CD14-positive monocyte (primary cell): ENCODE data around the gene TPCN1. TPM values are rescaled to one million over a fixed set of nuclear protein-coding genes. Genes with fewer than 3 reads are reported as not detected.
A peak's percentile ranks its signal among the peaks of the same experiment; 100 is the strongest.

Experiments used
- DNase-seq, 3 donors: peaks; one replicate each; pipeline ENCODE4 v3.0.0-alpha.2; 2011 to 2022
- H2AFZ ChIP-seq: 2 replicates; pipeline ENCODE4 v1.6.0; 2012; ENCODE audit warnings: mild to moderate bottlenecking, low read depth, low read length, inconsistent platforms; ENCODE audit not compliant: insufficient read depth, poor library complexity, severe bottlenecking
- H3K27ac ChIP-seq, 2 donors: 1 replicate in 1 of 2; 2 replicates in 1 of 2; pipeline ENCODE4 v1.5.1; 2012 to 2013; ENCODE audit warnings: low read length in 2 of 2, control low read depth in 1 of 2, inconsistent platforms in 1 of 2, low read depth in 1 of 2, mild to moderate bottlenecking in 1 of 2
- H3K27me3 ChIP-seq, 2 donors: one replicate each; pipeline versions ENCODE4 v1.6.0 to v1.6.1; 2011 to 2013; ENCODE audit warnings: low read length in 2 of 2; ENCODE audit not compliant: control insufficient read depth in 2 of 2, insufficient read depth in 2 of 2
- H3K36me3 ChIP-seq, 2 donors: replicated peaks in 1 of 2; 1 replicate in 1 of 2; 2 replicates in 1 of 2; pipeline versions ENCODE4 v1.5.1 to v1.6.1; 2012 to 2013; ENCODE audit warnings: low read length in 2 of 2, control low read depth in 1 of 2, inconsistent platforms in 1 of 2, mild to moderate bottlenecking in 1 of 2; ENCODE audit not compliant: insufficient read depth in 2 of 2, control insufficient read depth in 1 of 2
- H3K4me1 ChIP-seq, 2 donors: 1 replicate in 1 of 2; 2 replicates in 1 of 2; pipeline versions ENCODE4 v1.5.1 to v1.6.1; 2012 to 2013; ENCODE audit warnings: low read length in 2 of 2, control low read depth in 1 of 2, inconsistent platforms in 1 of 2, mild to moderate bottlenecking in 1 of 2, moderate library complexity in 1 of 2; ENCODE audit not compliant: insufficient read depth in 2 of 2, control insufficient read depth in 1 of 2
- H3K4me2 ChIP-seq: replicated peaks from 2 replicates; pipeline ENCODE3; 2012; ENCODE audit warnings: low read length, moderate library complexity, mild to moderate bottlenecking; ENCODE audit not compliant: poor library complexity, severe bottlenecking; ENCODE audit errors: extremely low read depth
- H3K4me3 ChIP-seq, 3 experiments: fragments of 200-600 bp in 1 of 3; sonication (generic) in 1 of 3; replicated peaks in 1 of 3; 1 replicate in 2 of 3; 2 replicates in 1 of 3; pipeline ENCODE4 v1.5.1; 2011 to 2013; ENCODE audit warnings: low read length in 3 of 3, mild to moderate bottlenecking in 3 of 3, control low read depth in 2 of 3, low read depth in 2 of 3, inconsistent platforms in 1 of 3, moderate library complexity in 1 of 3
- H3K79me2 ChIP-seq: 2 replicates; pipeline ENCODE4 v1.6.0; 2012; ENCODE audit warnings: mild to moderate bottlenecking, control low read depth, inconsistent platforms, low read length, moderate library complexity; ENCODE audit not compliant: insufficient read depth
- H3K9ac ChIP-seq: 2 replicates; pipeline ENCODE4 v1.6.0; 2017; ENCODE audit warnings: low read length, mild to moderate bottlenecking; ENCODE audit not compliant: insufficient read depth, poor library complexity, severe bottlenecking
- H3K9me3 ChIP-seq, 2 donors: replicated peaks in 1 of 2; 1 replicate in 1 of 2; 2 replicates in 1 of 2; pipeline versions ENCODE4 v1.5.1 to v1.6.1; 2012 to 2013; ENCODE audit warnings: low read length in 2 of 2, control low read depth in 1 of 2; ENCODE audit not compliant: control insufficient read depth in 1 of 2, insufficient read depth in 1 of 2
- H4K20me1 ChIP-seq: 2 replicates; pipeline ENCODE4 v1.6.0; 2012; ENCODE audit warnings: mild to moderate bottlenecking, low read length, control low read depth, moderate library complexity; ENCODE audit not compliant: insufficient read depth
- H3K27ac Mint-ChIP-seq, 7 donors: one replicate each; pipeline ENCODE4 v1.8.0; 2020; ENCODE audit warnings: mild to moderate bottlenecking in 7 of 7, mixed read lengths in 7 of 7, moderate library complexity in 6 of 7, inconsistent platforms in 2 of 7
- H3K27me3 Mint-ChIP-seq, 3 donors: one replicate each; pipeline ENCODE4 v1.8.0; 2021 to 2022; ENCODE audit warnings: low read depth in 3 of 3, mild to moderate bottlenecking in 3 of 3, mixed read lengths in 3 of 3, moderate library complexity in 3 of 3, inconsistent platforms in 1 of 3
- H3K36me3 Mint-ChIP-seq, 2 donors: one replicate each; pipeline ENCODE4 v1.8.0; 2020; ENCODE audit warnings: mixed read lengths in 2 of 2, inconsistent platforms in 1 of 2, mild to moderate bottlenecking in 1 of 2
- H3K4me1 Mint-ChIP-seq: one replicate; pipeline ENCODE4 v1.8.0; 2020; ENCODE audit warnings: mild to moderate bottlenecking, mixed read lengths
- H3K4me3 Mint-ChIP-seq, 2 donors: one replicate each; pipeline ENCODE4 v1.8.0; 2020; ENCODE audit warnings: mild to moderate bottlenecking in 2 of 2, mixed read lengths in 2 of 2, moderate library complexity in 1 of 2
- H3K9me3 Mint-ChIP-seq, 7 donors: one replicate each; pipeline ENCODE4 v1.8.0; 2020 to 2022; ENCODE audit warnings: mixed read lengths in 7 of 7, mild to moderate bottlenecking in 6 of 7, moderate library complexity in 6 of 7, inconsistent platforms in 2 of 7
- WGBS: methylation state at CpG from one replicate; pipeline ENCODE4 v1.1.5; 2013; ENCODE audit warnings: missing lambda C conversion rate; ENCODE audit not compliant: insufficient coverage; 5-methylcytosine and 5-hydroxymethylcytosine counted together
- intact Hi-C, 2 donors: fragments of 100-400 bp; cut with micrococcal nuclease; formaldehyde crosslinking; loops; one replicate each; pipeline versions ENCODE4 v1.15.0 to v1.15.1; 2023
- polyA plus RNA-seq, 3 donors: library from polyadenylated mRNA; depleted of rRNA in 1 of 3; unstranded in 2 of 3; stranded (reverse) in 1 of 3; fragments of 300-500 nt in 2 of 3; fragments of >200 nt in 1 of 3; fragmentation: Illumina TruSeq in 2 of 3; gene quantifications; 1 replicate in 2 of 3; 2 replicates in 1 of 3; pipeline ENCODE4 v1.2.3, GENCODE V29; 2012 to 2021
- TF ChIP-seq, protein P1 (sequence below): fragments of 200-600 bp; IDR thresholded peaks from one replicate; pipeline ENCODE4 v1.8.0; 2022; ENCODE audit warnings: antibody characterized with exemption, mild to moderate bottlenecking

TPCN1 gene
- polyA plus RNA-seq, 3 donors, result 20.4 to 110 (median 34.9) TPM

DNA sequence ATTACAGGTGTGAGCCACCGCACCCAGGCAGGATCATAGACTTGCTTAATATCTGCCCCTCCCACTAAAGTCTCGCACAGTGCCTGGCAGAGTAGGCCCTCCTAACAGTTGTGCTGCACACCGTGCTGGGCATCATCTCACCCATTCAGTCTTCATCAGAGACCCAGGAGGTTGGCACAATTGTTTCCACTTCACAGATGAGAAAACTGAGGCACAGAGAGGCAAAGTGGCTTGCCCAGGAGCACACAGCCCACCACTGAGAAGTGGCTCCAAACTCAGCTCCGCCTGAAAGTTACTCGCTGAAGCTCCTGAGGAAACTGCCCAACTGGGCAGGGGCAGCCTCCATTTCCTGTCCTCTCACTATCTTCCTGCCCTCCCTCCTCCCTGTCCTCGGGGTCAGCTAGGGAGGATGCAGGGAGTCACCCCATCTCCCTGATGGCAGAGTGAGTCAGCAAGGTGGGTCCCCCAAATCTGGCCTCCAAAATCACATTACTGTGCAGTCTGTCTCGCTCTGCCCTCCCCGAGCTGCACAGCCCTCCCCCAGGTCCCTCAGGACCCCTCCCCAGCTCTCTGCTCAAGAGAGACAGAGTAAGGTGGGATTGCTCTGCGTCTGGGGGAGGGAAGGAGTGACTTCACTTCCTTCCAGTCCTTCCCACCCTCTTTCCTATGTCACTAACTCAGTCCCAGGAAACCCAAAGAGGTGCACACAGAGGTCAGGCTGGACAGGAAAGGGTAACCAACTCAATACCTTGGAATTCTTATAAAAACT, 107.9 kb downstream of the TPCN1 start:
- H2AFZ ChIP-seq, result no peak overlapping the region
- no peaks in the 10 kb centered on the region for H3K9me3 ChIP-seq
- H3K27ac Mint-ChIP-seq, result peak overlapping the region in 4 of 7 donors; percentile 33 to 74 (median 64)
- H3K27me3 ChIP-seq, result no peaks in the 10 kb centered on the region
- H3K9ac ChIP-seq, result no peak overlapping the region
- 93% methylated on average over 4 of the region's 9 CpGs for WGBS
- peaks cover 38% of the 10 kb centered on the region for H3K4me1 Mint-ChIP-seq
- H3K9me3 Mint-ChIP-seq, result peaks cover 0 to 3% (median 0%) of the 10 kb centered on the region in 7 donors
- intact Hi-C loops, result no loop called here
- peak overlapping the region in 1 of 2 donors; percentile 48 for H3K27ac ChIP-seq
- peaks cover 60 to 78% of the 10 kb centered on the region in 2 donors for H3K36me3 Mint-ChIP-seq
- peaks cover 72% of the 10 kb centered on the region for H4K20me1 ChIP-seq
- TF ChIP-seq, protein P1, sequence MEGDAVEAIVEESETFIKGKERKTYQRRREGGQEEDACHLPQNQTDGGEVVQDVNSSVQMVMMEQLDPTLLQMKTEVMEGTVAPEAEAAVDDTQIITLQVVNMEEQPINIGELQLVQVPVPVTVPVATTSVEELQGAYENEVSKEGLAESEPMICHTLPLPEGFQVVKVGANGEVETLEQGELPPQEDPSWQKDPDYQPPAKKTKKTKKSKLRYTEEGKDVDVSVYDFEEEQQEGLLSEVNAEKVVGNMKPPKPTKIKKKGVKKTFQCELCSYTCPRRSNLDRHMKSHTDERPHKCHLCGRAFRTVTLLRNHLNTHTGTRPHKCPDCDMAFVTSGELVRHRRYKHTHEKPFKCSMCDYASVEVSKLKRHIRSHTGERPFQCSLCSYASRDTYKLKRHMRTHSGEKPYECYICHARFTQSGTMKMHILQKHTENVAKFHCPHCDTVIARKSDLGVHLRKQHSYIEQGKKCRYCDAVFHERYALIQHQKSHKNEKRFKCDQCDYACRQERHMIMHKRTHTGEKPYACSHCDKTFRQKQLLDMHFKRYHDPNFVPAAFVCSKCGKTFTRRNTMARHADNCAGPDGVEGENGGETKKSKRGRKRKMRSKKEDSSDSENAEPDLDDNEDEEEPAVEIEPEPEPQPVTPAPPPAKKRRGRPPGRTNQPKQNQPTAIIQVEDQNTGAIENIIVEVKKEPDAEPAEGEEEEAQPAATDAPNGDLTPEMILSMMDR, result no peak
- no peak overlapping the region for H3K4me3 ChIP-seq
- H3K36me3 ChIP-seq, result peaks cover 31 to 75% of the 10 kb centered on the region in 2 donors
- H3K79me2 ChIP-seq, result peaks cover 66% of the 10 kb centered on the region
- DNase-seq, result no peak
- no peak overlapping the region for H3K4me2 ChIP-seq
- H3K27me3 Mint-ChIP-seq, result no peaks in the 10 kb centered on the region
- peaks cover 15 to 35% of the 10 kb centered on the region in 2 donors for H3K4me1 ChIP-seq
- H3K4me3 Mint-ChIP-seq, result no peak overlapping the region

DNA sequence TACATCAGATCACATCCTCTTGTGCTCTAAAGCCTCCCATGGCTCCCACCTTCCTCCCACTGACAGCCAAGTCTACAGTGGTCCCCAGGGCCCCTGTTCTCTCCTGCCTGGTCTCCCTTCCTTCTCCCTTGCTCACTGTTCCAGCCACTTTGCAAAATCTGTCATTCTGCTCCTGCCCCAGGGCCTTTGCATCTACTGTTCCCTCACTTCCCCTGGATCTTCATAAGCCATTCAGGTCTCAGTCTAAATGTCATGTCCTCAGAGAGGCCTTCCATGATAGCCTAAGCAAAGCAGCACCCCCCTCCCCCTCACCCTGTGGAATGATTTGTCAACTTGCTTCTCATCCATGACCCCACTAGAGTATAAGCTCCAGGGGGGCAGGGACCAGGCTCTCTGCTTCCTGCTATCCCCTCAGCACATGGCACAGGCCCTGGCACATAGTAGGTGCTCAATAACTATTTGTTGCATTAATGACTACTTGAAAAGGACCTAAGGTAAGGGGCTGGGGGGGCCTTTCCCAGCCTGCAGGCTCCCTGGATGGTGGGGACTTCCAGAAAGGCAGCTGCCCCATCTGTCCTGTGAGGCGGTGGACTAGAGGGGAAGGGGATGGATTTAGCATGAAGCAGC, 108.6 kb downstream of the TPCN1 start:
- no CpG with 5 or more reads among the region's 1 CpG for WGBS
- Mint-ChIP-seq H3K27ac (peak overlapping the region in 3 of 7 donors; percentile 28 to 74 (median 72)), H3K27me3 (no peaks in the 10 kb centered on the region), H3K4me3 (no peak overlapping the region), H3K9me3 (peaks cover 0 to 3% (median 0%) of the 10 kb centered on the region in 7 donors), H3K36me3 (peaks cover 60 to 71% of the 10 kb centered on the region in 2 donors), H3K4me1 (peaks cover 41% of the 10 kb centered on the region)
- H2AFZ ChIP-seq, result no peak overlapping the region
- DNase-seq, result no peak
- H3K79me2 ChIP-seq, result peaks cover 68% of the 10 kb centered on the region
- H3K4me3 ChIP-seq, result no peak overlapping the region
- TF ChIP-seq, protein P1, result no peak
- H3K9me3 ChIP-seq, result no peaks in the 10 kb centered on the region
- H3K9ac ChIP-seq, result no peak overlapping the region
- intact Hi-C loops, result loop anchor here in 1 of 2 donors (10.0 kb wide), 1 partner anchor 115 kb away; no protein-coding TSS in a partner anchor
- peaks cover 18 to 40% of the 10 kb centered on the region in 2 donors for H3K4me1 ChIP-seq
- H3K36me3 ChIP-seq, result peaks cover 31 to 72% of the 10 kb centered on the region in 2 donors
- H3K4me2 ChIP-seq, result no peak overlapping the region
- H3K27ac ChIP-seq, result peak overlapping the region in 1 of 2 donors; percentile 48
- H3K27me3 ChIP-seq, result no peaks in the 10 kb centered on the region
- H4K20me1 ChIP-seq, result peaks cover 72% of the 10 kb centered on the region
